Ovary (tissue), 3 donors: ENCODE measurements around the gene GABRG3.

Experiments
- POLR2A ChIP-seq: fragments of 450-650 bp; IDR thresholded peaks from one replicate; pipeline ENCODE4 v1.6.1; 2017; ENCODE audit warnings: antibody characterized with exemption, mild to moderate bottlenecking, moderate library complexity
- TF ChIP-seq, protein P1 (sequence below), 3 donors: fragments of 450-650 bp in 2 of 3; fragments of 200-600 bp in 1 of 3; IDR thresholded peaks; one replicate each; pipeline versions ENCODE4 v1.5.1 to v1.8.0; 2016 to 2022; ENCODE audit warnings: antibody characterized with exemption in 3 of 3, mild to moderate bottlenecking in 1 of 3
- donor health status: DM: no; HTN: no; CAD: no.

DNA sequence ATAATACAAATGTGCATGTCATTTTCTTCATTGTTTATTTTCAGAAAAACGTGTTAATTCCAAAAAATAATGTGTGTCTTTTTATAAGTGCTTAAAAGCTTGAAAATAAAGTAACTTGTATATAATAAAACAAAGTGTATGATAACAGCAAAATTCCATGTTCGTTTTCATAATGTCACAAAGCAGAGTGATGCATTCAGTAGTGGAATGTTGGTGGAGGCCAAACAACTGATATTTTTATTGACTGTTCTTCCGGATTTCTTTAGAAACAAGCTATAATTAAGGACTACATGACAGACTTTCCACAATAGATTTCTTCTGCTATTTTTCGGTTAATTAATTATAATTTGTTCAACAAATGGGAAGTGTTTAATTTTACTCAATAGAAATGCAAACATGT lies 412.7 kb downstream of the GABRG3 start:
- TF ChIP-seq, protein P1, sequence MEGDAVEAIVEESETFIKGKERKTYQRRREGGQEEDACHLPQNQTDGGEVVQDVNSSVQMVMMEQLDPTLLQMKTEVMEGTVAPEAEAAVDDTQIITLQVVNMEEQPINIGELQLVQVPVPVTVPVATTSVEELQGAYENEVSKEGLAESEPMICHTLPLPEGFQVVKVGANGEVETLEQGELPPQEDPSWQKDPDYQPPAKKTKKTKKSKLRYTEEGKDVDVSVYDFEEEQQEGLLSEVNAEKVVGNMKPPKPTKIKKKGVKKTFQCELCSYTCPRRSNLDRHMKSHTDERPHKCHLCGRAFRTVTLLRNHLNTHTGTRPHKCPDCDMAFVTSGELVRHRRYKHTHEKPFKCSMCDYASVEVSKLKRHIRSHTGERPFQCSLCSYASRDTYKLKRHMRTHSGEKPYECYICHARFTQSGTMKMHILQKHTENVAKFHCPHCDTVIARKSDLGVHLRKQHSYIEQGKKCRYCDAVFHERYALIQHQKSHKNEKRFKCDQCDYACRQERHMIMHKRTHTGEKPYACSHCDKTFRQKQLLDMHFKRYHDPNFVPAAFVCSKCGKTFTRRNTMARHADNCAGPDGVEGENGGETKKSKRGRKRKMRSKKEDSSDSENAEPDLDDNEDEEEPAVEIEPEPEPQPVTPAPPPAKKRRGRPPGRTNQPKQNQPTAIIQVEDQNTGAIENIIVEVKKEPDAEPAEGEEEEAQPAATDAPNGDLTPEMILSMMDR (IDR thresholded peaks at IDR 0.05), result no peak
- no peak for TF ChIP-seq POLR2A
